Panc1 (cell line): ENCODE results near the gene SWAP70. TPM values are rescaled to one million over a fixed set of nuclear protein-coding genes. Genes with fewer than 3 reads are reported as not detected.

Experiments used
- ATAC-seq: fragments of 200-7000 bp; cut with Tn5 transposase; 2 replicates; pipeline ENCODE4 v1.9.1; 2020; ENCODE audit warnings: mild to moderate bottlenecking, moderate library complexity
- BruUV-seq: library from RNA; stranded (reverse); fragments of 400-500 nt; replicated peaks from 2 replicates; lab custom pipeline; 2021; lab: Mats Ljungman, UMichigan
- CTCF ChIA-PET: fragments of 300-600 bp; sonication (Branson Sonifier 250); formaldehyde crosslinking; loops from one replicate; lab custom pipeline; 2022; ENCODE audit warnings: antibody characterized with exemption; lab: Charles Lee
- POLR2A ChIA-PET: fragments of 300-600 bp; sonication (Branson Sonifier 250); formaldehyde crosslinking; loops from one replicate; lab custom pipeline; 2022; ENCODE audit warnings: antibody characterized with exemption; lab: Charles Lee
- DNase-seq: peaks from one replicate; pipeline ENCODE4 v3.0.0-alpha.2; 2010; ENCODE audit warnings: low read depth, low spot score
- H3K27ac ChIP-seq: 2 replicates; pipeline ENCODE4 v1.5.1; 2011; ENCODE audit warnings: mild to moderate bottlenecking, low read length, inconsistent platforms
- H3K27me3 ChIP-seq: fragments of 200-500 bp; sonication (Bioruptor generic); 2 replicates; pipeline ENCODE4 v1.6.0; 2014; ENCODE audit warnings: low read length, inconsistent platforms; ENCODE audit not compliant: control insufficient read depth, insufficient read depth
- H3K36me3 ChIP-seq: fragments of 200-500 bp; sonication (Bioruptor generic); 2 replicates; pipeline ENCODE4 v1.5.1; 2014; ENCODE audit warnings: inconsistent platforms, mild to moderate bottlenecking, low read length, moderate library complexity; ENCODE audit not compliant: control insufficient read depth, insufficient read depth
- H3K4me1 ChIP-seq: 2 replicates; pipeline ENCODE4 v1.5.1; 2011; ENCODE audit warnings: inconsistent platforms, mild to moderate bottlenecking, low read length, moderate library complexity; ENCODE audit not compliant: control insufficient read depth, insufficient read depth
- H3K4me3 ChIP-seq, 2 experiments: 2 replicates each; pipeline ENCODE4 v1.5.1; 2011 to 2012; ENCODE audit warnings: low read depth in 2 of 2, low read length in 2 of 2, mild to moderate bottlenecking in 2 of 2, inconsistent platforms in 1 of 2, moderate library complexity in 1 of 2
- H3K9me3 ChIP-seq: fragments of 200-500 bp; sonication (Bioruptor generic); 2 replicates; pipeline ENCODE4 v1.5.1; 2014; ENCODE audit warnings: low read depth, mild to moderate bottlenecking, inconsistent platforms, low read length, moderate library complexity; ENCODE audit not compliant: control insufficient read depth, insufficient read depth
- CTCF ChIP-seq: fragments of 450-650 bp; IDR thresholded peaks from 2 replicates; pipeline ENCODE4 v1.5.1; 2017; ENCODE audit warnings: mild to moderate bottlenecking
- POLR2AphosphoS5 ChIP-seq: IDR thresholded peaks from 2 replicates; pipeline ENCODE4 v1.6.1; 2012; ENCODE audit warnings: mild to moderate bottlenecking, low read depth, low read length, moderate library complexity
- SIN3A ChIP-seq: IDR thresholded peaks from 2 replicates; pipeline ENCODE4 v1.6.1; 2012; ENCODE audit warnings: low read depth, mild to moderate bottlenecking, low read length, moderate library complexity, borderline replicate concordance; ENCODE audit not compliant: insufficient read depth
- TCF7L2 ChIP-seq: IDR thresholded peaks from 2 replicates; pipeline ENCODE4 v1.6.1; 2011; ENCODE audit warnings: mild to moderate bottlenecking, low read depth, low read length, inconsistent platforms
- in situ Hi-C: cut with HindIII; loops from 2 replicates; pipeline ENCODE4 v1.10.0; 2016; ENCODE audit warnings: low sequenced_read_pairs, low pct_unique_long_range_greater_than_20kb
- intact Hi-C: fragments of 100-400 bp; cut with micrococcal nuclease; formaldehyde crosslinking; loops from one replicate; pipeline ENCODE4 v1.10.0; 2022; ENCODE audit not compliant: unreplicated experiment
- total RNA-seq: library from RNA; stranded (reverse); gene quantifications from one replicate; pipeline ENCODE4 v1.2.1, GENCODE V29; 2021; ENCODE audit not compliant: unreplicated experiment
- TF ChIP-seq, protein P1 (sequence below), 2 experiments: IDR thresholded peaks; 2 replicates each; pipeline ENCODE4 v1.6.1; 2011 to 2012; ENCODE audit warnings: low read depth in 2 of 2, control low read depth in 1 of 2, low read length in 1 of 2, mild to moderate bottlenecking in 1 of 2, moderate library complexity in 1 of 2; ENCODE audit not compliant: insufficient read depth in 1 of 2

The SWAP70 gene
- total RNA-seq, 1 experiment from 2014 or later: 96.0 TPM

DNA sequence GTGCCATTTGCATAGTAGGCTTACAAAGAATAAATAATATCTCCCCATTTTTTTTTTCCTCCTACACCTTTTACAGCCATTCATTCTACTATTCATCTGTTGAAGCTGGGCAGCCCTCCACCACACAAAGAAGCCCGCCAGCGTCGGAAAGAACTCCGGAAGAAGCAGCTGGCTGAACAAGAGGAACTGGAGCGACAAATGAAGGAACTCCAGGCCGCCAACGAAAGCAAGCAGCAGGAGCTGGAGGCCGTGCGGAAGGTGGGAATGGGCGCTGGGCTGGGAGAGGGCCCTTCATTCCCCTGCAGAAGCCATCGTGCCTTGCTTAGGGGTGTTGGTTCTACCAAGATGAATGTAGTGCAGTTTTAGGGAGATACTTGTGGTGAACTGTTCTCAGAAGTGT is 68.6 kb downstream of the SWAP70 start:
- Histone ChIP-seq H3K9me3 (peaks cover 22% of the 10 kb centered on the region; the same call in 1 of the 2 replicates), H3K27me3 (no peaks in the 10 kb centered on the region), H3K4me3 (no peak overlapping the region), H3K27ac (no peak overlapping the region), H3K4me1 (peaks cover 15% of the 10 kb centered on the region), H3K36me3 (peaks cover 53% of the 10 kb centered on the region)
- intact Hi-C loops: no loop called here
- POLR2A ChIA-PET: no interaction called here
- TF ChIP-seq TCF7L2 (no peak), CTCF (no peak), SIN3A (no peak), POLR2AphosphoS5 (no peak)
- TF ChIP-seq, protein P1, sequence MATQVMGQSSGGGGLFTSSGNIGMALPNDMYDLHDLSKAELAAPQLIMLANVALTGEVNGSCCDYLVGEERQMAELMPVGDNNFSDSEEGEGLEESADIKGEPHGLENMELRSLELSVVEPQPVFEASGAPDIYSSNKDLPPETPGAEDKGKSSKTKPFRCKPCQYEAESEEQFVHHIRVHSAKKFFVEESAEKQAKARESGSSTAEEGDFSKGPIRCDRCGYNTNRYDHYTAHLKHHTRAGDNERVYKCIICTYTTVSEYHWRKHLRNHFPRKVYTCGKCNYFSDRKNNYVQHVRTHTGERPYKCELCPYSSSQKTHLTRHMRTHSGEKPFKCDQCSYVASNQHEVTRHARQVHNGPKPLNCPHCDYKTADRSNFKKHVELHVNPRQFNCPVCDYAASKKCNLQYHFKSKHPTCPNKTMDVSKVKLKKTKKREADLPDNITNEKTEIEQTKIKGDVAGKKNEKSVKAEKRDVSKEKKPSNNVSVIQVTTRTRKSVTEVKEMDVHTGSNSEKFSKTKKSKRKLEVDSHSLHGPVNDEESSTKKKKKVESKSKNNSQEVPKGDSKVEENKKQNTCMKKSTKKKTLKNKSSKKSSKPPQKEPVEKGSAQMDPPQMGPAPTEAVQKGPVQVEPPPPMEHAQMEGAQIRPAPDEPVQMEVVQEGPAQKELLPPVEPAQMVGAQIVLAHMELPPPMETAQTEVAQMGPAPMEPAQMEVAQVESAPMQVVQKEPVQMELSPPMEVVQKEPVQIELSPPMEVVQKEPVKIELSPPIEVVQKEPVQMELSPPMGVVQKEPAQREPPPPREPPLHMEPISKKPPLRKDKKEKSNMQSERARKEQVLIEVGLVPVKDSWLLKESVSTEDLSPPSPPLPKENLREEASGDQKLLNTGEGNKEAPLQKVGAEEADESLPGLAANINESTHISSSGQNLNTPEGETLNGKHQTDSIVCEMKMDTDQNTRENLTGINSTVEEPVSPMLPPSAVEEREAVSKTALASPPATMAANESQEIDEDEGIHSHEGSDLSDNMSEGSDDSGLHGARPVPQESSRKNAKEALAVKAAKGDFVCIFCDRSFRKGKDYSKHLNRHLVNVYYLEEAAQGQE (IDR thresholded peaks at IDR 0.05; ENCODE audit: insufficient read depth in 1 of 2, low read depth in 2 of 2, low read length in 1 of 2): no peak
- no TSS peak for BruUV-seq
- in situ Hi-C loops: no loop called here
- DNase-seq: no peak
- no peak for ATAC-seq
- CTCF ChIA-PET: no interaction called here

DNA sequence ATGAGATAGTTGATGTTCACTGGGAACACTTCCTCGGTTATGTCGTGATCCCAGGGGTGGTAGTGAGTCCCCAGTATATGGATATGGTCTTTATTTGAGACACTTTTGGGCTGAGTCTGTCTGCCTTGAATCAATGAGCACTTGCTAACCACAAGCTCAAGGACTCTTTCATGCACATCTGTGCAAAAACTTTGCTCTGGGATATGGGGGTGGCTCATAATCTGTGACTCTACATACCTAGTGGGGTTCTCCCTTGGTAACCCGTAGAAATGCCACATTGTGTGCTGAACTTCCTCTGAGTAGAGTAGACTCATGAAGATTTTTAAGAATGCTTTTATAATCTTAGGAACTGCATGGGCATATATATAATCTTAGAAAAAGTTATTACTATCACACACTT is 69.3 kb downstream of the SWAP70 start:
- peaks cover 48% of the 10 kb centered on the region for H3K36me3 ChIP-seq

More for the DNA sequence above, 69.3 kb downstream of the SWAP70 start:
- Histone ChIP-seq H3K4me3 (no peak overlapping the region), H3K27ac (no peak overlapping the region), H3K4me1 (peaks cover 20% of the 10 kb centered on the region), H3K9me3 (peaks cover 22% of the 10 kb centered on the region; the same call in 1 of the 2 replicates), H3K27me3 (no peaks in the 10 kb centered on the region)
- TF ChIP-seq SIN3A (no peak), POLR2AphosphoS5 (no peak), TCF7L2 (no peak), CTCF (no peak)
- TF ChIP-seq, protein P1 (IDR thresholded peaks at IDR 0.05; ENCODE audit: insufficient read depth in 1 of 2, low read depth in 2 of 2, low read length in 1 of 2): no peak
- intact Hi-C loops: no loop called here
- ATAC-seq: no peak
- BruUV-seq: no TSS peak
- POLR2A ChIA-PET: no interaction called here
- CTCF ChIA-PET: no interaction called here
- in situ Hi-C loops: no loop called here
- no peak for DNase-seq
